ENCODE results near the gene SAMD14. TPM values are rescaled to one million over a fixed set of nuclear protein-coding genes. Genes with fewer than 3 reads are reported as not detected.

SAMD14 gene
- total and polyA plus RNA-seq, 10 of the 15 experiments (the other 5 are each of a cell fraction or from before 2014, with no cell fraction given) = 0.06 to 1.7 (median 0.25) TPM; not detected in 3

DNA sequence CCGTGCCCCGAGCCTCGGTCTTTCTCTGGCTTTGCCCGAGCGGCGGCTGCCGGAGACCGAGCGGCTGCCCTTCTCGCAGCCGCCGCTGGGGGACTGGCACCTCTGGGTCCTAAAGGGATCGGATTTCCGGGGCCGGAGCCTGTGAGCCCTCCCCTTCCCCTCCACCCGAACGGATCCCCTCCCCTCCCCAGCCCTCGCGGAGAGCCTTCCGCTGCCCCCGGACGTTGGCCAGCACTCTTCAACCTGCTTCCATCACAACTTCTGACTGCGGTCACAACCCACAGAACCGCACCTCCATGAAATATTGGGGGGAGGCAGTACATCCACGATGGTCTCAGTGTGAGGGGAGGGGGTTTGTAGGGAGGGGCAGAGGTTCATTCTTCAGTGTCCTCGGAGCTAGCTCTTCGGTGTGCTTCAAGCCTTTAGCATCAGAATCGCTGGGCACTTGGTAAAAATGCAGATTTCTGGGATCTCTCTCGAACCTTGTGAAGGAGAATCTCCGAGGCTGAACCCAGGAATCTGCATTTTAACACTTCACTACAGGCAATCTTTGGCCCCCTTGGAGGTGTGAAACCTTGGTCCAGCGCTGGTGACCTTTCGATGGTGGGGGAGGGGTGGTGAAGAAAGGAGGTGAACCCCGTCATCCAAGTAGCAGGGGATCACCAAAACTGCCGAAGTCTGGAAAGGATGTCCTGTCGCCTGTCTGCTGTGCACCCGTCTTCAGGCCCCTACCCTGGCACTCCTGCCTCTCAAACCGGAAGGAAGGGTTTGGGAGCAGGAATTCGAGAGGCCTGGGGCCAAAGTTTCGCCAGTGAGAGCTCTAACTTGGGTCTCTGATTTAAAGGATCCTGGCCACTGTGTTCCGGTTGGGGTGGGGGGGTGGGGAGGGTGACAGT, 21.3 kb upstream of the SAMD14 start:
- BruUV-seq (replicated peaks) = TSS peak; percentile 72
- Histone ChIP-seq H3K27me3 (replicated peaks in 1 of 2; ENCODE audit: control insufficient read depth in 2 of 2, insufficient read depth in 2 of 2, low read length in 1 of 2) (no peaks in the 10 kb centered on the region), H3K4me2 (ENCODE audit: control insufficient read depth, insufficient read depth) (peak overlapping the region; percentile 89), H4K20me1 (ENCODE audit: control insufficient read depth, insufficient read depth) (no peaks in the 10 kb centered on the region; the same call in none of the 2 replicates), H2AFZ (ENCODE audit: control insufficient read depth, low read depth, low read length) (peak overlapping the region; percentile 71), H3K4me3 (peak overlapping the region; percentile 95), H3K9ac (ENCODE audit: control insufficient read depth, insufficient read depth, low read length) (peak overlapping the region; percentile 88), H3K4me1 (ENCODE audit: control insufficient read depth, insufficient read depth, low read length) (peaks cover 46% of the 10 kb centered on the region), H3K9me3 (replicated peaks; ENCODE audit: control insufficient read depth, insufficient read depth, low read length) (no peaks in the 10 kb centered on the region), H3K27ac (ENCODE audit: control insufficient read depth, insufficient read depth) (peak overlapping the region; percentile 89), H3K36me3 (ENCODE audit: control insufficient read depth in 2 of 2, insufficient read depth in 2 of 2, low read length in 1 of 2) (peaks cover 0 to 4% of the 10 kb centered on the region in 2 experiments; a peak in 2 of 4 replicates), H3K79me2 (ENCODE audit: control insufficient read depth, insufficient read depth, low read length) (peaks cover 53% of the 10 kb centered on the region)
- intact Hi-C loops (cut with micrococcal nuclease; ENCODE audit: unreplicated experiment) = no loop called here
- peak; percentile 63 for DNase-seq (ENCODE audit: low read depth, low spot score)
- ChIA-PET CTCF (interaction anchor here (0.7 to 9.3 kb wide), 15 partner anchors 10 to 62 kb away, joined by 3 to 99 read pairs (median 6); partner anchors contain the start of gene SGCA), POLR2A (interaction anchor here (0.6 to 2.2 kb wide), 14 partner anchors 10 to 1880 kb away, joined by 3 to 18 read pairs (median 4); partner anchors contain the start of genes ITGA3 and XYLT2), SMC1A (ENCODE audit: uncharacterized antibody, unreplicated experiment) (interaction anchor here (0.8 to 3.6 kb wide), 6 partner anchors 10 to 26 kb away, joined by 3 to 31 read pairs (median 4); partner anchors contain the start of genes SAMD14 and SGCA), RAD21 (ENCODE audit: unreplicated experiment) (interaction anchor here (1.0 to 3.5 kb wide), 12 partner anchors 10 to 160 kb away, joined by 3 to 17 read pairs (median 6); partner anchors contain the start of genes SAMD14 and SGCA)
- 2% methylated on average over 23 of the region's 40 CpGs for WGBS (ENCODE audit: insufficient coverage, insufficient replicate concordance, low lambda C conversion rate, missing lambda C conversion rate)
- peak; percentile 67 for ATAC-seq
- in situ Hi-C loops (cut with MboI) = no loop called here
- FAIRE-seq = no peak
- no peak for TF ChIP-seq SIX5 (IDR thresholded peaks at IDR 0.05; ENCODE audit: low read depth, low read length, severe bottlenecking)
- peak; percentile 31; the same call in 1 of the 2 replicates for TF ChIP-seq SIN3A (IDR thresholded peaks at IDR 0.05; ENCODE audit: low read depth, low read length)
- TF ChIP-seq, protein P1, sequence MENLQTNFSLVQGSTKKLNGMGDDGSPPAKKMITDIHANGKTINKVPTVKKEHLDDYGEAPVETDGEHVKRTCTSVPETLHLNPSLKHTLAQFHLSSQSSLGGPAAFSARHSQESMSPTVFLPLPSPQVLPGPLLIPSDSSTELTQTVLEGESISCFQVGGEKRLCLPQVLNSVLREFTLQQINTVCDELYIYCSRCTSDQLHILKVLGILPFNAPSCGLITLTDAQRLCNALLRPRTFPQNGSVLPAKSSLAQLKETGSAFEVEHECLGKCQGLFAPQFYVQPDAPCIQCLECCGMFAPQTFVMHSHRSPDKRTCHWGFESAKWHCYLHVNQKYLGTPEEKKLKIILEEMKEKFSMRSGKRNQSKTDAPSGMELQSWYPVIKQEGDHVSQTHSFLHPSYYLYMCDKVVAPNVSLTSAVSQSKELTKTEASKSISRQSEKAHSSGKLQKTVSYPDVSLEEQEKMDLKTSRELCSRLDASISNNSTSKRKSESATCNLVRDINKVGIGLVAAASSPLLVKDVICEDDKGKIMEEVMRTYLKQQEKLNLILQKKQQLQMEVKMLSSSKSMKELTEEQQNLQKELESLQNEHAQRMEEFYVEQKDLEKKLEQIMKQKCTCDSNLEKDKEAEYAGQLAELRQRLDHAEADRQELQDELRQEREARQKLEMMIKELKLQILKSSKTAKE (IDR thresholded peaks at IDR 0.05; ENCODE audit: low read depth, poor library complexity, severe bottlenecking) = peak; percentile 87
- peak; percentile 47 for TF ChIP-seq HDAC6 (IDR thresholded peaks at IDR 0.05; ENCODE audit: unreplicated experiment)
- TF ChIP-seq ZNF207 (IDR thresholded peaks at IDR 0.05; ENCODE audit: borderline replicate concordance) = peak; percentile 68; the same call in 1 of the 2 replicates
- TF ChIP-seq, protein P2, sequence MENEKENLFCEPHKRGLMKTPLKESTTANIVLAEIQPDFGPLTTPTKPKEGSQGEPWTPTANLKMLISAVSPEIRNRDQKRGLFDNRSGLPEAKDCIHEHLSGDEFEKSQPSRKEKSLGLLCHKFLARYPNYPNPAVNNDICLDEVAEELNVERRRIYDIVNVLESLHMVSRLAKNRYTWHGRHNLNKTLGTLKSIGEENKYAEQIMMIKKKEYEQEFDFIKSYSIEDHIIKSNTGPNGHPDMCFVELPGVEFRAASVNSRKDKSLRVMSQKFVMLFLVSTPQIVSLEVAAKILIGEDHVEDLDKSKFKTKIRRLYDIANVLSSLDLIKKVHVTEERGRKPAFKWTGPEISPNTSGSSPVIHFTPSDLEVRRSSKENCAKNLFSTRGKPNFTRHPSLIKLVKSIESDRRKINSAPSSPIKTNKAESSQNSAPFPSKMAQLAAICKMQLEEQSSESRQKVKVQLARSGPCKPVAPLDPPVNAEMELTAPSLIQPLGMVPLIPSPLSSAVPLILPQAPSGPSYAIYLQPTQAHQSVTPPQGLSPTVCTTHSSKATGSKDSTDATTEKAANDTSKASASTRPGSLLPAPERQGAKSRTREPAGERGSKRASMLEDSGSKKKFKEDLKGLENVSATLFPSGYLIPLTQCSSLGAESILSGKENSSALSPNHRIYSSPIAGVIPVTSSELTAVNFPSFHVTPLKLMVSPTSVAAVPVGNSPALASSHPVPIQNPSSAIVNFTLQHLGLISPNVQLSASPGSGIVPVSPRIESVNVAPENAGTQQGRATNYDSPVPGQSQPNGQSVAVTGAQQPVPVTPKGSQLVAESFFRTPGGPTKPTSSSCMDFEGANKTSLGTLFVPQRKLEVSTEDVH (IDR thresholded peaks at IDR 0.05; ENCODE audit: low read depth, partially characterized antibody) = peak; percentile 46
- TF ChIP-seq, protein P3, sequence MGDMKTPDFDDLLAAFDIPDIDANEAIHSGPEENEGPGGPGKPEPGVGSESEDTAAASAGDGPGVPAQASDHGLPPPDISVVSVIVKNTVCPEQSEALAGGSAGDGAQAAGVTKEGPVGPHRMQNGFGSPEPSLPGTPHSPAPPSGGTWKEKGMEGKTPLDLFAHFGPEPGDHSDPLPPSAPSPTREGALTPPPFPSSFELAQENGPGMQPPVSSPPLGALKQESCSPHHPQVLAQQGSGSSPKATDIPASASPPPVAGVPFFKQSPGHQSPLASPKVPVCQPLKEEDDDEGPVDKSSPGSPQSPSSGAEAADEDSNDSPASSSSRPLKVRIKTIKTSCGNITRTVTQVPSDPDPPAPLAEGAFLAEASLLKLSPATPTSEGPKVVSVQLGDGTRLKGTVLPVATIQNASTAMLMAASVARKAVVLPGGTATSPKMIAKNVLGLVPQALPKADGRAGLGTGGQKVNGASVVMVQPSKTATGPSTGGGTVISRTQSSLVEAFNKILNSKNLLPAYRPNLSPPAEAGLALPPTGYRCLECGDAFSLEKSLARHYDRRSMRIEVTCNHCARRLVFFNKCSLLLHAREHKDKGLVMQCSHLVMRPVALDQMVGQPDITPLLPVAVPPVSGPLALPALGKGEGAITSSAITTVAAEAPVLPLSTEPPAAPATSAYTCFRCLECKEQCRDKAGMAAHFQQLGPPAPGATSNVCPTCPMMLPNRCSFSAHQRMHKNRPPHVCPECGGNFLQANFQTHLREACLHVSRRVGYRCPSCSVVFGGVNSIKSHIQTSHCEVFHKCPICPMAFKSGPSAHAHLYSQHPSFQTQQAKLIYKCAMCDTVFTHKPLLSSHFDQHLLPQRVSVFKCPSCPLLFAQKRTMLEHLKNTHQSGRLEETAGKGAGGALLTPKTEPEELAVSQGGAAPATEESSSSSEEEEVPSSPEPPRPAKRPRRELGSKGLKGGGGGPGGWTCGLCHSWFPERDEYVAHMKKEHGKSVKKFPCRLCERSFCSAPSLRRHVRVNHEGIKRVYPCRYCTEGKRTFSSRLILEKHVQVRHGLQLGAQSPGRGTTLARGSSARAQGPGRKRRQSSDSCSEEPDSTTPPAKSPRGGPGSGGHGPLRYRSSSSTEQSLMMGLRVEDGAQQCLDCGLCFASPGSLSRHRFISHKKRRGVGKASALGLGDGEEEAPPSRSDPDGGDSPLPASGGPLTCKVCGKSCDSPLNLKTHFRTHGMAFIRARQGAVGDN (IDR thresholded peaks at IDR 0.05) = peak; percentile 9; the same call in 1 of the 2 replicates
- TF ChIP-seq NR2F1 (conservative IDR thresholded peaks at IDR 0.05) = peak; percentile 95
- no peak for TF ChIP-seq KAT2A (conservative IDR thresholded peaks at IDR 0.05; ENCODE audit: control insufficient read depth, low read depth, low read length)
- TF ChIP-seq TBL1XR1 (IDR thresholded peaks at IDR 0.05; ENCODE audit: low read depth, low read length) = 0 out of 2 replicates have a peak, but pooled peaks have one; percentile 26

Data from GM12878 (cell line).